ENCODE results near the gene PLCB1.

The PLCB1 gene

GRCh38 chr20:8094415-8094818 is 37.6 kb upstream of the PLCB1 start:
- Histone ChIP-seq H3K27me3 (ENCODE audit: insufficient read depth, low read length, poor library complexity) (peaks cover 4% of the 10 kb centered on the region), H3K79me2 (ENCODE audit: insufficient read depth, low read length) (no peaks in the 10 kb centered on the region), H4K20me1 (ENCODE audit: insufficient read depth, low read length) (no peaks in the 10 kb centered on the region), H2AFZ (ENCODE audit: low read depth, low read length) (no peak overlapping the region), H3K4me3 (ENCODE audit: low read depth in 1 of 2, low read length in 2 of 2) (no peak overlapping the region), H3K36me3 (ENCODE audit: insufficient read depth, low read length) (no peaks in the 10 kb centered on the region), H3K4me2 (ENCODE audit: insufficient read depth, low read length) (no peak overlapping the region), H3K9ac (ENCODE audit: low read depth, low read length) (no peak overlapping the region), H3K27ac (ENCODE audit: low read length) (no peak overlapping the region), H3K4me1 (ENCODE audit: insufficient read depth, low read length) (no peaks in the 10 kb centered on the region), H3K9me3 (ENCODE audit: insufficient read depth, low read length, severe bottlenecking) (no peaks in the 10 kb centered on the region)
- no peak for ATAC-seq (ENCODE audit: insufficient read depth, low read depth)
- DNase-seq, result no peak
- TF ChIP-seq CTCF (IDR thresholded peaks at IDR 0.05; ENCODE audit: borderline replicate concordance, extremely low read depth, low read length, poor library complexity, severe bottlenecking), result no peak
- TF ChIP-seq EZH2 (IDR thresholded peaks at IDR 0.05; ENCODE audit: borderline replicate concordance, low read depth, low read length, severe bottlenecking), result no peak

GRCh38 chr20:8094850-8095249 is 37.2 kb upstream of the PLCB1 start:
- no peak for DNase-seq
- H3K27ac ChIP-seq (ENCODE audit: low read length), result no peak overlapping the region

GRCh38 chr20:8095648-8096572 is 36.2 kb upstream of the PLCB1 start:
- Histone ChIP-seq H3K27ac (ENCODE audit: low read length) (no peak overlapping the region), H2AFZ (ENCODE audit: low read depth, low read length) (no peak overlapping the region)
- no peak for DNase-seq

More at GRCh38 chr20:8094850-8095249, 37.2 kb upstream of the PLCB1 start:
- H3K4me3 ChIP-seq (ENCODE audit: low read depth in 1 of 2, low read length in 2 of 2), result no peak overlapping the region
- no peak overlapping the region for H3K9ac ChIP-seq (ENCODE audit: low read depth, low read length)
- no peak for ATAC-seq (ENCODE audit: insufficient read depth, low read depth)
- H3K4me2 ChIP-seq (ENCODE audit: insufficient read depth, low read length), result no peak overlapping the region
- H2AFZ ChIP-seq (ENCODE audit: low read depth, low read length), result no peak overlapping the region
- peaks cover 2% of the 10 kb centered on the region for H3K27me3 ChIP-seq (ENCODE audit: insufficient read depth, low read length, poor library complexity)
- no peaks in the 10 kb centered on the region for H4K20me1 ChIP-seq (ENCODE audit: insufficient read depth, low read length)
- TF ChIP-seq EZH2 (IDR thresholded peaks at IDR 0.05; ENCODE audit: borderline replicate concordance, low read depth, low read length, severe bottlenecking) (no peak), CTCF (IDR thresholded peaks at IDR 0.05; ENCODE audit: borderline replicate concordance, extremely low read depth, low read length, poor library complexity, severe bottlenecking) (no peak)
- H3K9me3 ChIP-seq (ENCODE audit: insufficient read depth, low read length, severe bottlenecking), result no peaks in the 10 kb centered on the region
- H3K36me3 ChIP-seq (ENCODE audit: insufficient read depth, low read length), result no peaks in the 10 kb centered on the region
- no peaks in the 10 kb centered on the region for H3K4me1 ChIP-seq (ENCODE audit: insufficient read depth, low read length)
- no peaks in the 10 kb centered on the region for H3K79me2 ChIP-seq (ENCODE audit: insufficient read depth, low read length)

More at GRCh38 chr20:8095648-8096572, 36.2 kb upstream of the PLCB1 start:
- Histone ChIP-seq H3K4me2 (ENCODE audit: insufficient read depth, low read length) (no peak overlapping the region), H3K9me3 (ENCODE audit: insufficient read depth, low read length, severe bottlenecking) (no peaks in the 10 kb centered on the region), H3K27me3 (ENCODE audit: insufficient read depth, low read length, poor library complexity) (no peaks in the 10 kb centered on the region), H3K79me2 (ENCODE audit: insufficient read depth, low read length) (no peaks in the 10 kb centered on the region), H3K9ac (ENCODE audit: low read depth, low read length) (no peak overlapping the region), H4K20me1 (ENCODE audit: insufficient read depth, low read length) (no peaks in the 10 kb centered on the region), H3K4me1 (ENCODE audit: insufficient read depth, low read length) (no peaks in the 10 kb centered on the region), H3K4me3 (ENCODE audit: low read depth in 1 of 2, low read length in 2 of 2) (no peak overlapping the region), H3K36me3 (ENCODE audit: insufficient read depth, low read length) (no peaks in the 10 kb centered on the region)
- TF ChIP-seq EZH2 (IDR thresholded peaks at IDR 0.05; ENCODE audit: borderline replicate concordance, low read depth, low read length, severe bottlenecking), result no peak
- TF ChIP-seq CTCF (IDR thresholded peaks at IDR 0.05; ENCODE audit: borderline replicate concordance, extremely low read depth, low read length, poor library complexity, severe bottlenecking), result no peak
- no peak for ATAC-seq (ENCODE audit: insufficient read depth, low read depth)
